GM12878 (cell line): ENCODE results near the gene PLEKHA7. TPM values are rescaled to one million over a fixed set of nuclear protein-coding genes. Genes with fewer than 3 reads are reported as not detected.

Experiments
- ATAC-seq: fragments of 200-7000 bp; cut with Tn5 transposase; 3 replicates; pipeline ENCODE4 v1.9.1; 2020; ENCODE audit warnings: mild to moderate bottlenecking, moderate library complexity
- BruUV-seq: library from RNA; stranded (reverse); fragments of 400-500 nt; replicated peaks from 2 replicates; lab custom pipeline; 2021; lab: Mats Ljungman, UMichigan
- CTCF ChIA-PET: fragments of 300-600 bp; sonication (Branson Sonifier 250); formaldehyde crosslinking; extraction: SDS; loops from one replicate; lab custom pipeline; 2021; ENCODE audit warnings: inconsistent platforms; lab: Yijun Ruan, JAX
- POLR2A ChIA-PET: fragments of 350-600 bp; formaldehyde crosslinking; extraction: SDS; loops from one replicate; lab custom pipeline; 2021; ENCODE audit warnings: inconsistent platforms; lab: Charles Lee
- RAD21 ChIA-PET: fragments of 300-600 bp; sonication (Branson Sonifier 250); formaldehyde crosslinking; loops from one replicate; lab custom pipeline; 2023; ENCODE audit warnings: antibody characterized with exemption; ENCODE audit not compliant: unreplicated experiment; lab: Charles Lee
- SMC1A ChIA-PET: fragments of 300-600 bp; sonication (Branson Sonifier 250); formaldehyde crosslinking; loops from one replicate; lab custom pipeline; 2023; ENCODE audit not compliant: unreplicated experiment, uncharacterized antibody; lab: Charles Lee
- DNase-seq: peaks from one replicate; pipeline ENCODE4 v3.0.0-alpha.2; 2011; ENCODE audit warnings: low read depth, low spot score
- FAIRE-seq: peaks from 3 replicates; lab custom pipeline; 2011; peaks lifted over from hg19 to GRCh38; lab: Jason Lieb, UNC
- H2AFZ ChIP-seq: 2 replicates; pipeline ENCODE4 v1.6.0; 2011; ENCODE audit warnings: low read depth, low read length, control low read depth; ENCODE audit not compliant: control insufficient read depth
- H3K27ac ChIP-seq: 2 replicates; pipeline ENCODE4 v1.5.1; 2011; ENCODE audit warnings: control low read depth; ENCODE audit not compliant: control insufficient read depth, insufficient read depth
- H3K27me3 ChIP-seq, 2 experiments: replicated peaks in 1 of 2; 2 replicates each; pipeline versions ENCODE4 v1.6.0 to v1.6.1; 2011; ENCODE audit warnings: low read length in 1 of 2; ENCODE audit not compliant: control insufficient read depth in 2 of 2, insufficient read depth in 2 of 2
- H3K36me3 ChIP-seq, 2 experiments: 2 replicates each; pipeline ENCODE4 v1.5.1; 2011; ENCODE audit warnings: low read length in 1 of 2; ENCODE audit not compliant: control insufficient read depth in 2 of 2, insufficient read depth in 2 of 2
- H3K4me1 ChIP-seq: 2 replicates; pipeline ENCODE4 v1.6.1; 2011; ENCODE audit warnings: mild to moderate bottlenecking, low read length, moderate library complexity, mixed read lengths; ENCODE audit not compliant: control insufficient read depth, insufficient read depth
- H3K4me2 ChIP-seq: 2 replicates; pipeline ENCODE4 v1.6.0; 2011; ENCODE audit warnings: control low read depth; ENCODE audit not compliant: control insufficient read depth, insufficient read depth
- H3K4me3 ChIP-seq: fragments of 200-600 bp; sonication (generic); 2 replicates; pipeline ENCODE4 v1.5.1; 2016
- H3K79me2 ChIP-seq: 2 replicates; pipeline ENCODE4 v1.6.0; 2011; ENCODE audit warnings: low read length; ENCODE audit not compliant: control insufficient read depth, insufficient read depth
- H3K9ac ChIP-seq: 2 replicates; pipeline ENCODE4 v1.8.0; 2011; ENCODE audit warnings: low read length, control low read depth, mixed read lengths; ENCODE audit not compliant: control insufficient read depth, insufficient read depth
- H3K9me3 ChIP-seq: replicated peaks from 3 replicates; pipeline ENCODE4 v1.5.1; 2011; ENCODE audit warnings: mild to moderate bottlenecking, low read length; ENCODE audit not compliant: control insufficient read depth, insufficient read depth
- H4K20me1 ChIP-seq: 2 replicates; pipeline ENCODE4 v1.6.0; 2011; ENCODE audit not compliant: control insufficient read depth, insufficient read depth
- ATF3 ChIP-seq: IDR thresholded peaks from 2 replicates; pipeline ENCODE4 v1.6.1; 2011; ENCODE audit warnings: low read depth, mild to moderate bottlenecking, low read length, moderate library complexity, borderline replicate concordance; ENCODE audit errors: extremely low read depth
- CBX5 ChIP-seq: sonication (generic); IDR thresholded peaks from 2 replicates; pipeline ENCODE4 v1.6.1; 2016; ENCODE audit warnings: low read depth, moderate library complexity, mild to moderate bottlenecking, inconsistent platforms
- EZH2 ChIP-seq: IDR thresholded peaks from 2 replicates; pipeline ENCODE4 v1.6.1; 2012; ENCODE audit warnings: low read depth, mild to moderate bottlenecking, control low read depth, inconsistent platforms, low read length, borderline replicate concordance; ENCODE audit not compliant: control insufficient read depth
- GABPA ChIP-seq: IDR thresholded peaks from 2 replicates; pipeline ENCODE4 v1.6.1; 2014; ENCODE audit warnings: antibody characterized with exemption, low read depth, mild to moderate bottlenecking, inconsistent platforms
- IKZF2 ChIP-seq, 2 experiments: fragments of 450-650 bp; IDR thresholded peaks; 2 replicates each; pipeline ENCODE4 v1.6.1; 2017; ENCODE audit warnings: mild to moderate bottlenecking in 2 of 2, moderate library complexity in 2 of 2
- MEF2B ChIP-seq: fragments of 450-650 bp; IDR thresholded peaks from 2 replicates; pipeline ENCODE4 v1.6.1; 2018; ENCODE audit warnings: mild to moderate bottlenecking, moderate library complexity; ENCODE audit not compliant: partially characterized antibody, poor library complexity, severe bottlenecking
- MYC ChIP-seq: IDR thresholded peaks from 2 replicates; pipeline ENCODE4 v1.6.1; 2011; ENCODE audit warnings: mild to moderate bottlenecking, low read length, moderate library complexity, inconsistent platforms; ENCODE audit not compliant: insufficient read depth, insufficient replicate concordance, insufficient read length, severe bottlenecking
- NR2F1 ChIP-seq: fragments of 450-650 bp; conservative IDR thresholded peaks from 2 replicates; pipeline ENCODE4 v1.6.1; 2017; ENCODE audit warnings: mild to moderate bottlenecking
- PAX5 ChIP-seq: IDR thresholded peaks from 2 replicates; pipeline ENCODE4 v1.6.1; 2011; ENCODE audit warnings: low read depth, low read length, borderline replicate concordance
- POLR2A ChIP-seq: IDR thresholded peaks from 2 replicates; pipeline ENCODE4 v1.6.1; 2011; ENCODE audit warnings: low read depth, mild to moderate bottlenecking, low read length
- SMAD5 ChIP-seq: IDR thresholded peaks from 2 replicates; pipeline ENCODE4 v1.6.1; 2016; ENCODE audit warnings: antibody characterized with exemption, low read depth
- SUZ12 ChIP-seq: fragments of 200-600 bp; sonication (generic); IDR thresholded peaks from one replicate; pipeline ENCODE4 v1.6.1; 2018; ENCODE audit warnings: antibody characterized with exemption, mild to moderate bottlenecking; ENCODE audit not compliant: unreplicated experiment
- TCF3 ChIP-seq: IDR thresholded peaks from 2 replicates; pipeline ENCODE4 v1.6.1; 2012; ENCODE audit warnings: low read depth, mild to moderate bottlenecking, low read length, borderline replicate concordance; ENCODE audit not compliant: insufficient read depth
- TCF7 ChIP-seq: IDR thresholded peaks from 2 replicates; pipeline ENCODE4 v1.6.1; 2014; ENCODE audit warnings: antibody characterized with exemption, borderline replicate concordance
- USF1 ChIP-seq: IDR thresholded peaks from 2 replicates; pipeline ENCODE4 v1.6.1; 2011; ENCODE audit warnings: borderline replicate concordance, low read depth, mild to moderate bottlenecking, moderate library complexity, mixed read lengths, low read length; ENCODE audit not compliant: insufficient read depth; ENCODE audit errors: extremely low read length
- YBX1 ChIP-seq: fragments of 450-650 bp; IDR thresholded peaks from 2 replicates; pipeline ENCODE4 v1.6.1; 2016; ENCODE audit warnings: antibody characterized with exemption
- WGBS: methylation state at CpG from one replicate; pipeline ENCODE4 v1.1.6; 2016; ENCODE audit warnings: low lambda C conversion rate; ENCODE audit not compliant: insufficient replicate concordance, insufficient coverage; ENCODE audit errors: missing lambda C conversion rate; 5-methylcytosine and 5-hydroxymethylcytosine counted together
- in situ Hi-C: fragments of 300-500 bp; cut with MboI; formaldehyde crosslinking; loops from 9 replicates; pipeline ENCODE4 v1.14.3; 2018; ENCODE audit warnings: mixed read lengths
- intact Hi-C: fragments of 100-400 bp; cut with micrococcal nuclease; formaldehyde crosslinking; loops from one replicate; pipeline ENCODE4 v1.14.2; 2022; ENCODE audit not compliant: unreplicated experiment
- polyA plus RNA-seq, 11 experiments: library from polyadenylated mRNA; depleted of rRNA in 4 of 11; unstranded in 6 of 11; stranded (reverse) in 5 of 11; fragments of >200 nt; fragmentation: Nextera tagmentation in 4 of 11; fragmentation: Illumina TruSeq in 1 of 11; extraction: Ambion mirVana in 4 of 11; extraction: Trizol in 1 of 11; gene quantifications; 1 replicate in 1 of 11; 2 replicates in 10 of 11; pipeline versions ENCODE4 v1.2.1 to v1.2.3, GENCODE V29; 2011 to 2016; ENCODE audit warnings: inconsistent platforms in 2 of 11, missing spikeins in 2 of 11, low read depth in 1 of 11
- total RNA-seq, 4 experiments: library from RNA; depleted of rRNA in 3 of 4; stranded (reverse); fragments of >200 nt in 3 of 4; fragmentation: Illumina TruSeq in 1 of 4; extraction: Trizol in 1 of 4; gene quantifications; 2 replicates each; pipeline versions ENCODE4 v1.2.1 to v1.2.3, GENCODE V29; 2013 to 2021
- TF ChIP-seq, protein P1 (sequence below): IDR thresholded peaks from 2 replicates; pipeline ENCODE4 v1.6.1; 2012; ENCODE audit warnings: low read length, inconsistent platforms

The PLEKHA7 gene
- total and polyA plus RNA-seq, 10 of the 15 experiments (the other 5 are each of a cell fraction or from before 2014, with no cell fraction given): 0.45 to 5.3 (median 2.1) TPM

DNA sequence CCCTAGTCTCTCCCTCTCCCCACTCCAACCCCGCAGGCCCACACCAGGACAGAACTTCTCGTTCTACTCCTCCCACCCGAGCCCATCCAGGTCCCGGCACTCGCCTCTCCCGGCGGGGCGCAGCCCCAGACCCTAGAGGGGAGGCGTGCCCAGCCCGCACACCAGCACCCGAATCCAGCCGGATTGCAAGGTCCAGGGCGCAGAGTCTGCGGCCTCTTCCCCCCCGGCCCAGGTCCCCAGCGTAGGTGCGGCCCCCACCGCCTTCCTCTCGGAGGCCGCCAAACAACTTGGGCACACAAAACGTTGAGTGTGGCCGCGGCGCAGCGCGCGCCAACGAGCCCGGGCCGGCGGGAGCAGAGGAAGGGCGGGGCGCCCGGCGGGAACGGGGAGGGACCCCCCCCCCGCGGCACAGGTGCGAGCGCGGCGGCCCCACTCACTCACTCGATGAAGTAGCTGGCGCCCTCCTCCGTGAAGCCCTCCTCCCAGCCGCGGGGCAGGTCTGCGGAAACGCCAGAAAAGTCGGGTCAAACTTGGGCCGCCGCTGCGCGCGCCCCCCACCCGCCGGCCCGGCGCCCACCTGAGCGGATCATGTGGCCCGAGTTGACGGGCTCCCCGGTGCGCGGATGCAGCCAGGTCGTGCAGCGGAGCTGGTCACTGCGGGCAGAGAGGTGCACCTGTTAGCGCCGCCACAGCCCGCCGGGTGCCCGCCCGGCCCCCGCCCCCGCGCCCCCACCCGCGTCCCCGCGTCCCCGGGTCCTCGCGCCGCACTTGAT lies 480 bp downstream of the PLEKHA7 start (continued):
- TF ChIP-seq NR2F1 (no peak), MEF2B (no peak), EZH2 (0 out of 2 replicates have a peak, but pooled peaks have one; percentile 56), SUZ12 (peak; percentile 67), PAX5 (no peak), CBX5 (no peak), TCF7 (no peak), GABPA (no peak), POLR2A (no peak)
- TF ChIP-seq, protein P1, sequence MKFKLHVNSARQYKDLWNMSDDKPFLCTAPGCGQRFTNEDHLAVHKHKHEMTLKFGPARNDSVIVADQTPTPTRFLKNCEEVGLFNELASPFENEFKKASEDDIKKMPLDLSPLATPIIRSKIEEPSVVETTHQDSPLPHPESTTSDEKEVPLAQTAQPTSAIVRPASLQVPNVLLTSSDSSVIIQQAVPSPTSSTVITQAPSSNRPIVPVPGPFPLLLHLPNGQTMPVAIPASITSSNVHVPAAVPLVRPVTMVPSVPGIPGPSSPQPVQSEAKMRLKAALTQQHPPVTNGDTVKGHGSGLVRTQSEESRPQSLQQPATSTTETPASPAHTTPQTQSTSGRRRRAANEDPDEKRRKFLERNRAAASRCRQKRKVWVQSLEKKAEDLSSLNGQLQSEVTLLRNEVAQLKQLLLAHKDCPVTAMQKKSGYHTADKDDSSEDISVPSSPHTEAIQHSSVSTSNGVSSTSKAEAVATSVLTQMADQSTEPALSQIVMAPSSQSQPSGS: no peak

DNA sequence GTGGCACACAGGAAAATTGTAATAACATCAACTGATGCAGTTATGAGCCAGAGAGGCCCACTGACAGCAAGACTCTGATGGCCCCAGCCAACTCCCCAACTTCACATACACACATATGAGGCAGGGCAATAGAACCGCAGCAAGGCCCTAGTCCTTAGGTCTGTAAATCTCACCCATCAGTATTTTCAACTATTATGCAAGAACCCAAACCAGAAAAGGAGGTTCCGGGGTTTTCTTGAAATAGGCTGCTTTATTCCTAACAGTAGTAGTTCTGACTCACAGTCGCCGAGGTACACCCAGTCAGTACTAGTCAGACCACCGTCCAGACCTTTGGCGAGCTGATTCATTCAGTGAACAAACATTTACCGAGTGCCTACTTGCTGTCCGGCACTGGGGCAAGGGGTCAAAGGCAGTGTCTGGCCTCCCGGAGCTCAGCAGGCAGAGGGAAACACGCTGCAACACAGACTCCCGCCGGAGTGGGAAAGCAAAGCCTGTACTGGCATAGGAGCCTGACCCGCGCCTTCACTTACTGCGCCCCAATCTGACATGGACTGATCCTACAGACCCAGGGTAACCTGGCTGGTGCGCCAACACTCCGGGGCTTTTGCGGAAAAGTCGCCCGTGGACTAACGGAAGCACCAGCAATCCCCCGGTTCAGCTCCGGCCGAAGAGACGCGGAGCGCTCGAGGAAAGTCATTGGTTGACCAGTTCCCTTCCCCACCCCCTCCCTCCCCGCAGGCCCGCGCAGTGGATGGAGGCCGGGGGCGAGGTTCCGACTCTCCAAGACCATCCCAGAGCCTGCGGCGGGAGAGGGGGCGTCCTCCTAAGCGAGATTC lies 1.3 kb downstream of the PLEKHA7 start:
- H3K4me3 ChIP-seq: no peak overlapping the region
- no peak overlapping the region for H2AFZ ChIP-seq
- H3K9ac ChIP-seq: no peak overlapping the region
- in situ Hi-C loops (no loop called here), intact Hi-C loops (no loop called here)
- no peaks in the 10 kb centered on the region for H3K4me1 ChIP-seq
- no peaks in the 10 kb centered on the region for H3K9me3 ChIP-seq
- no peaks in the 10 kb centered on the region for H4K20me1 ChIP-seq
- BruUV-seq: no TSS peak
- WGBS: 46% methylated on average over 28 of the region's 38 CpGs
- peak overlapping the region; percentile 77; the same call in 1 of the 2 replicates for H3K4me2 ChIP-seq
- RAD21 ChIA-PET: no interaction called here
- no peaks in the 10 kb centered on the region for H3K79me2 ChIP-seq
- DNase-seq (no peak), FAIRE-seq (no peak), ATAC-seq (peak; percentile 26)
- H3K27ac ChIP-seq: no peak overlapping the region
- POLR2A ChIA-PET: no interaction called here
- H3K36me3 ChIP-seq: no peaks in the 10 kb centered on the region
- CTCF ChIA-PET: interaction anchor here (1.1 kb wide), 1 partner anchor 16 kb away, joined by 4 read pairs; no protein-coding TSS in a partner anchor
- peaks cover 7 to 15% of the 10 kb centered on the region in 2 experiments for H3K27me3 ChIP-seq
- SMC1A ChIA-PET: no interaction called here
- no peak for TF ChIP-seq SMAD5
- no peak for TF ChIP-seq TCF3
- TF ChIP-seq USF1: no peak
- no peak for TF ChIP-seq IKZF2 (IDR thresholded peaks at IDR 0.05)
- TF ChIP-seq ATF3: no peak
- no peak for TF ChIP-seq YBX1
- no peak for TF ChIP-seq MYC
